HG03457 (cell line): ENCODE results near the gene RAB4A.

Experiments
- ATAC-seq: cut with Tn5 transposase; IDR thresholded peaks from one replicate; pipeline ENCODE4 v1.9.1; 2021; ENCODE audit warnings: moderate number of reproducible peaks; ENCODE audit not compliant: unreplicated experiment

The RAB4A gene

GRCh38 chr1:229243638-229244037 lies 27.3 kb upstream of the RAB4A start:
- no peak for ATAC-seq

- no peak for ATAC-seq
Measured at GRCh38 chr1:229244091-229244490, 26.8 kb upstream of the RAB4A start.

GRCh38 chr1:229247871-229248270 lies 23.0 kb upstream of the RAB4A start:
- no peak for ATAC-seq

- ATAC-seq = no peak
Measured at GRCh38 chr1:229248821-229249817, 21.8 kb upstream of the RAB4A start.

DNA sequence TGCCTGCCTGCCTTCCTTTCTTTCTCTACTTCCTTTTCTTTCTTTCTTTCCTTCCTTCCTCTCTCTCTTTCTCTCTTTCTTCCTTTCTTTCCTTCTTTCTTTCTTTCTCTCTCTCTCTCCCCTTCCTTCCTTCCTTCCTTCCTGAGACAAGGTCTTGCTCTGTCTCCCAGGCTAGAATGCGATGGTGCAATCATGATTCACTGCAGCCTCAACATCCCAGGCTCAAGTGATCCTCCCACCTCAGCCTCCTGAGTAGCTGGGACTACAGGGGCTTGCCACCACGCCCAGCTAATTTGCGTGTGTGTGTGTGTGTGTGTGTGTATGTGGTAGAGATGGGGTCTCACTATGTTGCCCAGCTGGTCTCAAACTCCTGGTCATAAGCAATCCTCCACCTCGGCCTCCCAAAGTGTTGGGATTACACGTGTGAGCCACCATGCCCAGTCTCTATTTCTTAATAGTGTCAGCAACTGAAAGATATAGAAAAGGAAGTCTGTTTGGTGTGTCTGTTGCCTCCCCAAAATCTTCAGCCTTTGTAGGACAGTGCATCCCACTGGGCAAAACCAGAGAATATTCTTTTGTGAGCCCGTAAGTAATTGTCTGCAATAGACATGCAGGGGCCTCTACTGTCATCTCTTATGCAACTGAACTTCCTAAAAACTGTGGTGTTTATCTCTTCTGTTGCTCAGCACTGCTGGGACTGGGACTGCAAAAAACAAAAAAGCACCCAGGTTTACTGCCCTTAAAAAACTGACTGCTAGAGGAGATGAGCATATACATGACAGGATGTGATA lies 20.9 kb upstream of the RAB4A start:
- no peak for ATAC-seq

- ATAC-seq = no peak
Measured at GRCh38 chr1:229251185-229251584, 19.7 kb upstream of the RAB4A start.

DNA sequence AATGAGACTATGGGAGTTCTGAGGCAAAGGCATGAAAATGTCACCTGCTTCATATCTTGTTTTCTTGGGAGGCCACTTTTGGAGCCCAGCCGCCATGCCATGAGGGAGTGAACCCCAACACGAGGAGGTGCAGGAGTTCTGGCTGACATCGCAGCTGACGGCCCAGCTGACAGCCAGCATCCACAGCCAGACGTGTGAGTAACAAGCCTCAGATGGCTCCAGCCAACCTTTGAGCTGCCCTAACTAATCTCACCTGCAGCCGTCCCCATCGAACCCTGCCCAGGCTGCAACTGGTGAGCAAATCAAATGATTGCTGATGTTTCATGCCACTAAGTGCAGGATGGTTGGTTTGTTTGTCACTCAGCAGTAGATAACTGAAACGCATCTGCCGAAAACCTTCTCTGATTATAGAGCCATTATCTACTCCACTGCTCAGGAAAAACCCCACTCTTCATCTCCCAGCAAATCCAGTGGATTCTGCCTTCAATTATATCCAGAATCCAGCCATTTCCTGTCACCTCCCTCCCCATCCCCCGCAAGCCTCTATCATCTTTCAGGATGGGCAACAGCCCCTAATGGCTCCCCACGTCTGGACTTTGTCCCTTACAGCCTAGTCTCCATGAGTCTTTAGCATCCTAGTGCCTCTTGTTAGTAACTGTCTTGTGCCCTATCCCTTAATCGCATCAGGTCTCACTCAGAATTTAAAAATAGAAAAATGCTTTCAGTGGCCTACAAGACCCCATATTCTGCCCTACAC lies 18.5 kb upstream of the RAB4A start:
- no peak for ATAC-seq

GRCh38 chr1:229253151-229253974 lies 17.5 kb upstream of the RAB4A start:
- peak; percentile 65 for ATAC-seq

GRCh38 chr1:229254910-229255541 lies 15.9 kb upstream of the RAB4A start:
- ATAC-seq = no peak

- ATAC-seq = no peak
Measured at GRCh38 chr1:229258031-229258756, 12.7 kb upstream of the RAB4A start.

- ATAC-seq = no peak
Measured at GRCh38 chr1:229258757-229259060, 12.2 kb upstream of the RAB4A start.

DNA sequence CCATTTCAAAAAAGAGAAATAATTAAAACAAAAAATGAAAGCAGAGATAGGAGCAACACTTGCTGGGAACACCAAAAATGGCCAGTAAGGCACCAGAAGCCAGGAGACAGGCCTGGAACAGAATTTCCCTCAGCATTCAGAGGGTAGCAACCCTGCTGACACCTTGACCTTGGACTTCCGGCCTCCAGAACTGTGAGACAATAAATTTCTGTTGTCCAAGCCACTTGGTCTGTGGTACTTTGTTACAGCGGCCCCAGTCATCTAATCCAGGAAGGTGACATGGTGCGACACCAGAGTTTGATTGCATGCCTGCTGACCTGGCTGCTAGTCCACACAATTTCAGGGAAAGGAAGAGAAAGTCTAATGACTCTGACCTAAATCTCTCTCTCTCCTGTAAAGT lies 10.6 kb upstream of the RAB4A start:
- ATAC-seq = no peak

DNA sequence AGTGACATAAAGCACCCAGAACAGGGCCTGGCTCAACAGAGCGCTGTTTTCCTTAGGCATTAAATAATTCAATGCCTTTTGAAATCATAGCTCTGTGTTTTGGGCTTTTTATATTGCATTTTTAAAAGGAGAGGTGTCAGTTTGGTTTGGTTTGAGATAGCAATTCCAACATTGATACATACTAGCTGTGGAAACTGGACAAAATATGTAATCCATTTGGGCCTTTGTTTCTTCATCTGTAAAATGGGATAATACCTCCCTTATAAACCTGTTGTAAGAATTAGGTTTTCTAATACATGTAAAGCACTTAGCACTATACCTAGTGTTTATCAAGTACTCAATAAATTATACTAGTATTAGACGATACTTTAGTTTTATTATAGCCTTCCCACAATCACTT lies 8.7 kb upstream of the RAB4A start:
- ATAC-seq = no peak

- no peak for ATAC-seq
Measured at GRCh38 chr1:229263254-229263653, 7.7 kb upstream of the RAB4A start.

DNA sequence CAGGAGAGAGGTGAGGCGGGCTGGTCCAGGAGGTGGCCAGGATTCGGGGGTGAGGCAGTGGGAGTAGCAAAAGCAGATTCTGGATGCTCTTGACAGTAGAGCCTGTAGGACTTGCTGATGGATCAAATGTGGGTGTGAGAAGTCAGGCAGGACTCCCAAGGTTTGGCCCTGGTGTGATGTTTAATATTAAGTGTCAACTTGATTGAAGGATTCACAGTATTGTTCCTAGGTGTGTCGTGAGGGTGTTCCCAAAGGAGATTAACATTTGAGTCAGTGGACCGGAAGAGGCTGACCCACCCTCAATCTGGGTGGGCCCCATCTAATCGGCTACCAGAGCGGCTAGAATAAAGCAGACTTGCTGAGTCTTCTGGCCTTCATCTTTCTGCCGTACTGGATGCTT lies 6.8 kb upstream of the RAB4A start:
- no peak for ATAC-seq

DNA sequence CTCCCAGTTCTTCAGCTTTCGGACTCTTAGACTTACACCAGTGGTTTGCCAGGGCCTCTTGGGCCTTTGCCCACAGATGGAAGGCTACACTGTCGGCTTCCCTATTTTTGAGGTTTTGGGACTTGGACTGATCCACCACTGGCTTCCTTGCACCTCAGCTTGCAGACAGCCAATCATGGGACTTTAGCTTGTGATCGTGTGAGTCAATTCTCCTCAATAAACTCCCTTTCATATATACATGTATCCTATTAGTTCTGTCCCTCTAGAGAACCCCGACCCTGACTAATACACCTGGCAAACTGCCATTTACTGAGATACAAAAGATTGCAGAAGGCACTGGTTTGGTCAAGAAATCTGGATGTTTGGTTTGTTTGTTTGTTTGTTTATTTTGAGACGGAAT lies 6.4 kb upstream of the RAB4A start:
- ATAC-seq = no peak

- ATAC-seq = no peak
Measured at GRCh38 chr1:229266274-229266673, 4.6 kb upstream of the RAB4A start.

GRCh38 chr1:229266832-229267500 lies 3.9 kb upstream of the RAB4A start:
- no peak for ATAC-seq

GRCh38 chr1:229268505-229268904 lies 2.4 kb upstream of the RAB4A start:
- no peak for ATAC-seq
